ENCODE results near the gene REEP1.

REEP1 gene

GRCh38 chr2:86331384-86331783 lies 6.0 kb downstream of the REEP1 start:
- no peak for TF ChIP-seq CTCF (IDR thresholded peaks at IDR 0.05; ENCODE audit: poor library complexity, severe bottlenecking)
- Histone ChIP-seq H3K27me3 (ENCODE audit: insufficient read depth, poor library complexity, severe bottlenecking) (peaks cover 14% of the 10 kb centered on the region), H3K27ac (ENCODE audit: poor library complexity, severe bottlenecking) (no peak overlapping the region), H3K9me3 (ENCODE audit: severe bottlenecking) (no peaks in the 10 kb centered on the region), H3K36me3 (ENCODE audit: low read depth) (no peaks in the 10 kb centered on the region), H3K4me3 (ENCODE audit: severe bottlenecking) (no peak overlapping the region), H3K4me1 (ENCODE audit: insufficient read depth, poor library complexity, severe bottlenecking) (no peaks in the 10 kb centered on the region)
- no peak for ATAC-seq (ENCODE audit: low read depth)
- no peak for DNase-seq (ENCODE audit: low spot score)

GRCh38 chr2:86330001-86330400 lies 7.4 kb downstream of the REEP1 start:
- Histone ChIP-seq H3K27me3 (ENCODE audit: insufficient read depth, poor library complexity, severe bottlenecking) (no peaks in the 10 kb centered on the region), H3K4me3 (ENCODE audit: severe bottlenecking) (no peak overlapping the region), H3K36me3 (ENCODE audit: low read depth) (no peaks in the 10 kb centered on the region), H3K27ac (ENCODE audit: poor library complexity, severe bottlenecking) (no peak overlapping the region), H3K9me3 (ENCODE audit: severe bottlenecking) (no peaks in the 10 kb centered on the region), H3K4me1 (ENCODE audit: insufficient read depth, poor library complexity, severe bottlenecking) (no peaks in the 10 kb centered on the region)
- no peak for TF ChIP-seq CTCF (IDR thresholded peaks at IDR 0.05; ENCODE audit: poor library complexity, severe bottlenecking)
- DNase-seq (ENCODE audit: low spot score) = no peak
- no peak for ATAC-seq (ENCODE audit: low read depth)

- H3K27ac ChIP-seq (ENCODE audit: poor library complexity, severe bottlenecking) = no peak overlapping the region
- peaks cover 3% of the 10 kb centered on the region for H3K27me3 ChIP-seq (ENCODE audit: insufficient read depth, poor library complexity, severe bottlenecking)
- H3K36me3 ChIP-seq (ENCODE audit: low read depth) = no peaks in the 10 kb centered on the region
- no peak overlapping the region for H3K4me3 ChIP-seq (ENCODE audit: severe bottlenecking)
- DNase-seq (ENCODE audit: low spot score) (no peak), ATAC-seq (ENCODE audit: low read depth) (no peak)
- no peak for TF ChIP-seq CTCF (IDR thresholded peaks at IDR 0.05; ENCODE audit: poor library complexity, severe bottlenecking)
- H3K4me1 ChIP-seq (ENCODE audit: insufficient read depth, poor library complexity, severe bottlenecking) = no peaks in the 10 kb centered on the region
- no peaks in the 10 kb centered on the region for H3K9me3 ChIP-seq (ENCODE audit: severe bottlenecking)
Measured at GRCh38 chr2:86323273-86324021, 14.0 kb downstream of the REEP1 start.

GRCh38 chr2:86319700-86320580 lies 17.5 kb downstream of the REEP1 start:
- Histone ChIP-seq H3K9me3 (ENCODE audit: severe bottlenecking) (no peaks in the 10 kb centered on the region), H3K36me3 (ENCODE audit: low read depth) (no peaks in the 10 kb centered on the region), H3K27ac (ENCODE audit: poor library complexity, severe bottlenecking) (no peak overlapping the region), H3K4me1 (ENCODE audit: insufficient read depth, poor library complexity, severe bottlenecking) (no peaks in the 10 kb centered on the region), H3K4me3 (ENCODE audit: severe bottlenecking) (no peak overlapping the region), H3K27me3 (ENCODE audit: insufficient read depth, poor library complexity, severe bottlenecking) (peaks cover 3% of the 10 kb centered on the region)
- ATAC-seq (ENCODE audit: low read depth) = no peak
- DNase-seq (ENCODE audit: low spot score) = no peak
- no peak for TF ChIP-seq CTCF (IDR thresholded peaks at IDR 0.05; ENCODE audit: poor library complexity, severe bottlenecking)

Data from RWPE2 (cell line).